Bronchial epithelial cell (primary cell): ENCODE data around the gene KLHDC10. TPM values are rescaled to one million over a fixed set of nuclear protein-coding genes. Genes with fewer than 3 reads are reported as not detected.

Experiments used
- DNase-seq: peaks from one replicate; pipeline ENCODE4 v3.0.0-alpha.2; 2010; ENCODE audit warnings: low read depth
- FAIRE-seq: peaks from 2 replicates; lab custom pipeline; 2011; peaks lifted over from hg19 to GRCh38; lab: Jason Lieb, UNC
- H3K27me3 ChIP-seq: 2 replicates; pipeline ENCODE4 v1.5.1; 2011; ENCODE audit warnings: low read length; ENCODE audit not compliant: control insufficient read depth, insufficient read depth
- H3K36me3 ChIP-seq: 2 replicates; pipeline ENCODE4 v1.5.1; 2011; ENCODE audit warnings: low read length; ENCODE audit not compliant: control insufficient read depth, insufficient read depth
- H3K4me3 ChIP-seq: 2 replicates; pipeline ENCODE4 v1.5.1; 2011; ENCODE audit warnings: mild to moderate bottlenecking, low read depth, low read length, control low read depth
- CTCF ChIP-seq: IDR thresholded peaks from 2 replicates; pipeline ENCODE4 v1.5.1; 2011; ENCODE audit warnings: mild to moderate bottlenecking, moderate library complexity, low read length, control low read depth, inconsistent platforms; ENCODE audit not compliant: insufficient read depth, severe bottlenecking
- total RNA-seq: library from RNA; depleted of rRNA; stranded (reverse); fragments of >200 nt; gene quantifications from 2 replicates; pipeline ENCODE4 v1.2.1, GENCODE V29; 2014

The KLHDC10 gene
- total RNA-seq, 1 donor from 2014 or later, result 21.3 TPM

- no peak for FAIRE-seq
- Histone ChIP-seq H3K4me3 (no peak overlapping the region), H3K27me3 (no peaks in the 10 kb centered on the region), H3K36me3 (no peaks in the 10 kb centered on the region)
- DNase-seq, result no peak
- TF ChIP-seq CTCF, result no peak
These were observed 17.0 kb downstream of the KLHDC10 start for GRCh38 chr7:130087364-130087763.

GRCh38 chr7:130090745-130091532 lies 20.6 kb downstream of the KLHDC10 start:
- FAIRE-seq (no peak), DNase-seq (no peak)
- H3K4me3 ChIP-seq, result no peak overlapping the region
- H3K36me3 ChIP-seq, result no peaks in the 10 kb centered on the region
- H3K27me3 ChIP-seq, result no peaks in the 10 kb centered on the region
- TF ChIP-seq CTCF, result no peak

GRCh38 chr7:130091999-130092398 lies 21.7 kb downstream of the KLHDC10 start:
- Histone ChIP-seq H3K27me3 (no peaks in the 10 kb centered on the region), H3K4me3 (no peak overlapping the region), H3K36me3 (no peaks in the 10 kb centered on the region)
- no peak for TF ChIP-seq CTCF
- FAIRE-seq (no peak), DNase-seq (no peak)

- FAIRE-seq (no peak), DNase-seq (no peak)
- Histone ChIP-seq H3K27me3 (no peaks in the 10 kb centered on the region), H3K36me3 (no peaks in the 10 kb centered on the region), H3K4me3 (no peak overlapping the region)
- TF ChIP-seq CTCF, result no peak
These were observed 22.3 kb downstream of the KLHDC10 start for GRCh38 chr7:130092598-130092997.

- TF ChIP-seq CTCF, result no peak
- Histone ChIP-seq H3K27me3 (no peaks in the 10 kb centered on the region), H3K36me3 (no peaks in the 10 kb centered on the region), H3K4me3 (no peak overlapping the region)
- DNase-seq, result peak; percentile 53
- no peak for FAIRE-seq
These were observed 25.5 kb downstream of the KLHDC10 start for GRCh38 chr7:130095812-130096211.
